Measurements from ENCODE around the gene ZNF37A.
"Not testable (repeated sequence)": the region's sequence is repeated elsewhere in the genome, so short reads cannot be mapped to it uniquely, and the experiment has no call there.

Gene ZNF37A

DNA sequence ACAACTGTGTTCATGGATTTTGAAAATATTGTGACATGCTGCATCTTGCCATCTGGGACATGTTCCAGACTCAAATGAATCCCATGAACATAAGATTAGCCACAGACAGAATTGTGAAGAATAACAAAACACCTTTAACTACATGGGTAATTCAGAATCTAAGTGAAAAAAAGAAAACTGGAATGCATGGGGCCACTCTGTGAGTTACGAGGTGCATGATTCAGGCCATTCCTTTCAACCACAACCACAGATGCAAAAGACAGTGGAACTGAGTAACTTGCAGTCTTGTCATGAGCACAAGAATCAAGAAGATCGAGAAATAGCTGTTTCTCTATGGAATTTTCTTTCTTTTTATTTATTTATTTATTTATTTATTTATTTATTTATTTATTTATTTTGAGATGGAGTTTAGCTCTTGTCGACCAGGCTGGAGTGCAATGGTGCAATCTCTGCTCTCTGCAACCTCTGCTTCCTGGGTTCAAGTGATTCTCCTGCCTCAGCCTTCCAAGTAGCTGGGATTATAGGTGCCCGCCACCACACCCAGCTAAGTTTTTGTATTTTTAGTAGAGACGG lies 56.8 kb downstream of the ZNF37A start:
- DNase-seq (ENCODE audit: low read depth), result not testable (repeated sequence)

DNA sequence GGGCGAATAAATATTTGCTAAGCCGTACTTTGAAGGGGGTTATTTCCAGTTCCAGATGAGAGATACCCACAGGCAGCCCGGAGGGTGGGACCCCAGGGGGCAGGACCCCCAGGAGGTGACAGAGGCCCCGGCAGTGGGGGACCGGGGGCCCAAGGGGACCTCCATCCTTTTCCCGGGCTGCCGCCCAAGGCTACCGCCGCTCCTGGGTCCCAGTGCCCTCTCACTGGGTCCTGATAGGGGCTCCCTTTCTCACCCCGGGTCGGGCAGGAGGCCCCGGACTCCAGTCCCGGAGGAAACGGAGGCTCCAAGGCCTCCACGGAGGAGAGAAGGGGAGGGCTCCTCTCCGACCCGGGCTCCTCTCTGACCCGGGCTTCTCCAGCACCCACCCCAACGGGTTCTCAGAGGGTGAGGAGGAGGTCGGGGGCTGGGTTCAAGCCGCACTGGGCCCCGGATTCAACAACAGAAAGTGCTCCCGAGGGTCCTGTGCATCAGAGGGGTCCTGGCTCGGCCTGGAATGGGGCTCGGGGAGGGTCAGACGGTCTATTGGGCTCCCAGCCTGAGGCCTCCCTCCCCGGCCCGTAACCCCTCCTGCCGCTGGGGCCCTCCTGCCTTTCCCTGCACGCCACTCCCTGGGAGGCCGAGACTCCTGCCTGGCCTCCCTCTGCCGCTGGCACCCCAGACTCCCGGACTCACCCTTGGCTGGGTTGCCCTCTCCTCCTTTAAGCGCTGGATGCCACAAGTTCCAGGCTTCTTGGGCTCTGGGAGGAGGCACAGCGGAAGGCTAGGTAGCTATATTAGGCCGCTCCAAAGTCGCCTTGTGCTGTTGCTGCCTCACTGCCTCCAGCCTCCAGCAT lies 62.5 kb downstream of the ZNF37A start:
- DNase-seq (ENCODE audit: low read depth), result no peak

DNA sequence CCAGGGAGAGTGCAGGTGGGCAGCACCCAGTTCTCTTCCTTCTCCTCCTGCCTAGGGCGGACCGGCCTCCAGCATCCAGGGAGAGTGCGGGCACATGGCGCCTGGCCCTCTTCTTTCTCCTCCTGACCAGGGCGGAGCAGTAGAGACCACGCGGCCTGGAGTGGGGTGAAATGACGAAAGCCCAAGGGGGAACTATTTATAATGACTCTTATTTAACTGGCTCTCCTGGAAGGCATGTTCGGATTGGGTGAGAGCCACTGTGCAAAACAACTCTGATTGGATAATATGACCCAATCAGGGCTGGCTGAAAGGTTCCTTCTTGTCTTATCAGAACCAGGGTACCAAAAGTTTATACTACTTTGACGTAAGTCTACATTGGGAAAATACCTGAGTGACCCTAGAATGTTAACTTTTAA lies 63.1 kb downstream of the ZNF37A start:
- DNase-seq (ENCODE audit: low read depth), result no peak

DNA sequence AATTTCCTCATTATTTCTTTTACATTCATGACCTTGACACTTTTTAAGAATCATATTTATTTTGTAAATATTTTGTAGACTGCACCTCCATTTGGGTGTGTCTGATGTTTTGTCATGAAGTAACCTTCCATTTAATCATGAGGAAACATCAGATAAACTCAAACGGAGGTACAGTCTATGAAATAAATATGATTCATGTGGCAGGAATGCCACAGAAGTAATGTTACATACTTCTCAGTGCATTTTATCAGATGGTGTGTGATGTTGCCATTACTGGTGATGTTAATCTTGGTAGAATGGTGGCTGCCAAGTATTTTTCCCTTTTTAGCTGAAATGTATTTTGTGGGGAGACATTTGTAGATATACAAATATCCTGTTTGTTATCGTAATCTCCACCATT lies 64.9 kb downstream of the ZNF37A start:
- no peak for DNase-seq (ENCODE audit: low read depth)

DNA sequence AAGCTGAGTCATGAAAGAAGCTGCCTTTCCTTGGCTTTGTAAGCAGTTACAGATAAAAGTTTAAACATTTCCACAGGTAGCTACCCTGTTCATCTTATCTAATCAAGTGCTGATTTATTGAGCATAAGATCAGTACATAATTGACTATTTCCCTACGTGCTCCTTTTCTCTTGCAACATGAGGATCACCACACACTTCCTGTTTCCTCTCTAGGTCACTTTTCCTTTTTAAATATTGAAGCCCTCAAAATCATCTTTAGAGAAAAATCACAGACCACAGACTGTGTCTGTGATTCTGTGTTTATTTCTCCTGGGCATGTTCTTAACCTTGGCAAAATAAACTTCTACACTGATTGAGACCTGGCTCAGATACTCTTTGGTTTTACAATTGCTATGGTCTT lies 69.5 kb downstream of the ZNF37A start:
- no peak for DNase-seq (ENCODE audit: low read depth)

DNA sequence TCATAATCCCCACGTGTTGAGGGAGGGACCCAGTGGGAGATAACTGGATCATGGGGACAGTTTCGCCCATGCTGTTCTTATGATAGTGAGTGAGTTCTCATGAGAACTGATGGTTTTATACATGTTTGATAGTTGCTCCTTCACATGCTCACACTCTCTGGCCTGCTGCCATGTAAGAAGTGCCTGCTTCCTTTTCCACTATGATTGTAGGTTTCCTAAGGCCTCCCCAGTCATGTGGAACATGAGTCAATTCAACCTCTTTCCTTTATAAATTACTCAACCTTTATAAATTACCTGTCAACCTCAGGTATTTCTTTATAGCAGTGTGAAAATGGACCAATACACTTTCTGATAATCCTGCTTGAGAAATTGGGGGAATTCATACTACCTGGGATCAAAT lies 80.2 kb downstream of the ZNF37A start:
- DNase-seq (ENCODE audit: low read depth), result no peak

DNA sequence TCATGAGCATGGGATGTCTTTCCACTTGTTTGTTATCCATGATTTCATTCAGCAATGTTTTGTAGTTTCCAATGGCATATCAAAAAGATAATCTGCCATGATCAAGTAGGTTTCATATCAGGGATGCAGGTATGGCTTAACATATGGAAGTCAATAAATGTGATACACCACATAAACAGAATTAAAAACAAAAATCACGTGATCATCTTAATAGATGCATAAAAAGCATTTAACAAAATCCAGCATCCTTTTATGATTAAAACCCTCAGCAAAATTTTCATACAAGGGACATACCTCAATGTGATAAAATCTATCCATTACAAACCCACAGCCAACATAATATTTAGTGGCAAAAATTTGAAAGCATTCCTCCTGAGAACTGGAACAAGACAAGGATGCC lies 90.3 kb downstream of the ZNF37A start:
- no peak for DNase-seq (ENCODE audit: low read depth)

Data from HS-5 (cell line).